ENCODE results near the gene MRPS23. TPM values are rescaled to one million over a fixed set of nuclear protein-coding genes. Genes with fewer than 3 reads are reported as not detected.

Gene MRPS23
- total and polyA plus RNA-seq, 2 of the 13 experiments (the other 11 are each of a cell fraction or from before 2014, with no cell fraction given): 63.2 to 181 TPM

DNA sequence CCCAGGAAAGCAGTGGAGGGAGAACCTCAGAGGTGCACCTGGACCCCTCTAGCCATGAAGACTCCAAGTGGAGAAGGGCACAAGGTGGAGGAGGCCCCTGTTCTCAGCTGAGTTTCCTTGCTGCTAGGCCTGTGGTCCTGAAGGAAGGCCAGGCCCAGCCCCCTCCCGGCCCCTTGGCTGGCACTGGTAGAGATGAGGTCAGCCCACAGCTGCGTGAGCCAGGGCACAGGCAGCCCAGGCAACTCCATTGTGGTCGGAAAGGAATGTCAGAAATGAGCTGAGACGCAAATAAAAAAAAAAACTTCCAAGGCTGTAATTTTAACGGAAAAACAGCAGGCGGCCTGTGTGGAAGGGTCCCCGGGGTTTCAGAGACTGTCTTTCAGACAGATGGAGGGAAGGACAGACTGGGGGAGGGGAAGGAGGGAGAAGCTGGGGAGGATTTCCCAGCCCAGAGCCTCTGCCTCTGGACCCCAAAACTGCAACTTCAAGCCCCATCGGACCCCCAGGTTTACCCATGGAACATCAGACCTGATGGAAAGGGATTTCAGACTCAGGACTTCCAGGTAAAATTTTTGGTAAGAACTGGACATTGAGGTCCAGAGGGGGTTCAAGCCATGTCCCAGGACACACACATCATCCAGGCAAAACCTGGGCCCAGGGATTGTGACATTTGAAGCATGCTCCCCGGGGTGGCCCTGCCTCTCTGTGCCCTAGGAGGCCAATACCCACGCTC, 25.6 kb upstream of the MRPS23 start (continued):
- TF ChIP-seq, protein P1, sequence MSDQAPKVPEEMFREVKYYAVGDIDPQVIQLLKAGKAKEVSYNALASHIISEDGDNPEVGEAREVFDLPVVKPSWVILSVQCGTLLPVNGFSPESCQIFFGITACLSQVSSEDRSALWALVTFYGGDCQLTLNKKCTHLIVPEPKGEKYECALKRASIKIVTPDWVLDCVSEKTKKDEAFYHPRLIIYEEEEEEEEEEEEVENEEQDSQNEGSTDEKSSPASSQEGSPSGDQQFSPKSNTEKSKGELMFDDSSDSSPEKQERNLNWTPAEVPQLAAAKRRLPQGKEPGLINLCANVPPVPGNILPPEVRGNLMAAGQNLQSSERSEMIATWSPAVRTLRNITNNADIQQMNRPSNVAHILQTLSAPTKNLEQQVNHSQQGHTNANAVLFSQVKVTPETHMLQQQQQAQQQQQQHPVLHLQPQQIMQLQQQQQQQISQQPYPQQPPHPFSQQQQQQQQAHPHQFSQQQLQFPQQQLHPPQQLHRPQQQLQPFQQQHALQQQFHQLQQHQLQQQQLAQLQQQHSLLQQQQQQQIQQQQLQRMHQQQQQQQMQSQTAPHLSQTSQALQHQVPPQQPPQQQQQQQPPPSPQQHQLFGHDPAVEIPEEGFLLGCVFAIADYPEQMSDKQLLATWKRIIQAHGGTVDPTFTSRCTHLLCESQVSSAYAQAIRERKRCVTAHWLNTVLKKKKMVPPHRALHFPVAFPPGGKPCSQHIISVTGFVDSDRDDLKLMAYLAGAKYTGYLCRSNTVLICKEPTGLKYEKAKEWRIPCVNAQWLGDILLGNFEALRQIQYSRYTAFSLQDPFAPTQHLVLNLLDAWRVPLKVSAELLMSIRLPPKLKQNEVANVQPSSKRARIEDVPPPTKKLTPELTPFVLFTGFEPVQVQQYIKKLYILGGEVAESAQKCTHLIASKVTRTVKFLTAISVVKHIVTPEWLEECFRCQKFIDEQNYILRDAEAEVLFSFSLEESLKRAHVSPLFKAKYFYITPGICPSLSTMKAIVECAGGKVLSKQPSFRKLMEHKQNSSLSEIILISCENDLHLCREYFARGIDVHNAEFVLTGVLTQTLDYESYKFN (CRISPR knock-in tag; conservative IDR thresholded peaks at IDR 0.05): peak; percentile 60
- TF ChIP-seq FOXJ3 (CRISPR knock-in tag; IDR thresholded peaks at IDR 0.05; ENCODE audit: borderline replicate concordance) (no peak), ZNF563 (CRISPR knock-in tag; IDR thresholded peaks at IDR 0.05) (no peak), ZNF607 (CRISPR knock-in tag; IDR thresholded peaks at IDR 0.05; ENCODE audit: borderline replicate concordance) (no peak), HNRNPK (IDR thresholded peaks at IDR 0.05; ENCODE audit: low read depth, low read length, poor library complexity, severe bottlenecking) (no peak), FIP1L1 (IDR thresholded peaks at IDR 0.05; ENCODE audit: borderline replicate concordance, insufficient read depth, low read depth, low read length) (no peak), PHF20 (CRISPR knock-in tag; IDR thresholded peaks at IDR 0.05) (no peak), LCORL (IDR thresholded peaks at IDR 0.05) (no peak), LCORL (CRISPR knock-in tag; IDR thresholded peaks at IDR 0.05) (no peak), KDM2A (CRISPR knock-in tag; IDR thresholded peaks at IDR 0.05; ENCODE audit: borderline replicate concordance, low read depth) (peak; percentile 47; the same call in 1 of the 2 replicates), HNRNPL (IDR thresholded peaks at IDR 0.05; ENCODE audit: low read depth, low read length) (peak; percentile 94), SRF (IDR thresholded peaks at IDR 0.05; ENCODE audit: low read depth, low read length) (no peak), NFATC3 (CRISPR knock-in tag; IDR thresholded peaks at IDR 0.05) (no peak), ZNF704 (CRISPR knock-in tag; IDR thresholded peaks at IDR 0.05; ENCODE audit: borderline replicate concordance) (peak; percentile 81; the same call in 1 of the 2 replicates), SETDB1 (CRISPR knock-in tag; IDR thresholded peaks at IDR 0.05; ENCODE audit: borderline replicate concordance) (no peak), ZNF260 (CRISPR knock-in tag; IDR thresholded peaks at IDR 0.05; ENCODE audit: borderline replicate concordance, low read depth) (no peak), ZNF543 (CRISPR knock-in tag; IDR thresholded peaks at IDR 0.05) (0 out of 2 replicates have a peak, but pooled peaks have one; percentile 44)
- TF ChIP-seq, protein P2, sequence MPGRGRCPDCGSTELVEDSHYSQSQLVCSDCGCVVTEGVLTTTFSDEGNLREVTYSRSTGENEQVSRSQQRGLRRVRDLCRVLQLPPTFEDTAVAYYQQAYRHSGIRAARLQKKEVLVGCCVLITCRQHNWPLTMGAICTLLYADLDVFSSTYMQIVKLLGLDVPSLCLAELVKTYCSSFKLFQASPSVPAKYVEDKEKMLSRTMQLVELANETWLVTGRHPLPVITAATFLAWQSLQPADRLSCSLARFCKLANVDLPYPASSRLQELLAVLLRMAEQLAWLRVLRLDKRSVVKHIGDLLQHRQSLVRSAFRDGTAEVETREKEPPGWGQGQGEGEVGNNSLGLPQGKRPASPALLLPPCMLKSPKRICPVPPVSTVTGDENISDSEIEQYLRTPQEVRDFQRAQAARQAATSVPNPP (CRISPR knock-in tag; IDR thresholded peaks at IDR 0.05): no peak
- TF ChIP-seq, protein P3, sequence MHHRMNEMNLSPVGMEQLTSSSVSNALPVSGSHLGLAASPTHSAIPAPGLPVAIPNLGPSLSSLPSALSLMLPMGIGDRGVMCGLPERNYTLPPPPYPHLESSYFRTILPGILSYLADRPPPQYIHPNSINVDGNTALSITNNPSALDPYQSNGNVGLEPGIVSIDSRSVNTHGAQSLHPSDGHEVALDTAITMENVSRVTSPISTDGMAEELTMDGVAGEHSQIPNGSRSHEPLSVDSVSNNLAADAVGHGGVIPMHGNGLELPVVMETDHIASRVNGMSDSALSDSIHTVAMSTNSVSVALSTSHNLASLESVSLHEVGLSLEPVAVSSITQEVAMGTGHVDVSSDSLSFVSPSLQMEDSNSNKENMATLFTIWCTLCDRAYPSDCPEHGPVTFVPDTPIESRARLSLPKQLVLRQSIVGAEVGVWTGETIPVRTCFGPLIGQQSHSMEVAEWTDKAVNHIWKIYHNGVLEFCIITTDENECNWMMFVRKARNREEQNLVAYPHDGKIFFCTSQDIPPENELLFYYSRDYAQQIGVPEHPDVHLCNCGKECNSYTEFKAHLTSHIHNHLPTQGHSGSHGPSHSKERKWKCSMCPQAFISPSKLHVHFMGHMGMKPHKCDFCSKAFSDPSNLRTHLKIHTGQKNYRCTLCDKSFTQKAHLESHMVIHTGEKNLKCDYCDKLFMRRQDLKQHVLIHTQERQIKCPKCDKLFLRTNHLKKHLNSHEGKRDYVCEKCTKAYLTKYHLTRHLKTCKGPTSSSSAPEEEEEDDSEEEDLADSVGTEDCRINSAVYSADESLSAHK (CRISPR knock-in tag; IDR thresholded peaks at IDR 0.05; ENCODE audit: borderline replicate concordance): no peak

All from HepG2 (cell line).